HG03159 (cell line): ENCODE measurements around the gene SLC28A2.
A peak's percentile ranks its signal among the peaks of the same experiment; 100 is the strongest.
"Not testable (repeated sequence)": the region's sequence is repeated elsewhere in the genome, so short reads cannot be mapped to it uniquely, and the experiment has no call there.

Experiments used
- ATAC-seq: cut with Tn5 transposase; IDR thresholded peaks from one replicate; pipeline ENCODE4 v1.9.1; 2021; ENCODE audit warnings: mild to moderate bottlenecking, moderate library complexity; ENCODE audit not compliant: unreplicated experiment

SLC28A2 gene

GRCh38 chr15:45259796-45260195, 7.8 kb downstream of the SLC28A2 start:
- no peak for ATAC-seq

- ATAC-seq = no peak
These were observed 10.9 kb downstream of the SLC28A2 start for GRCh38 chr15:45262906-45263461.

DNA sequence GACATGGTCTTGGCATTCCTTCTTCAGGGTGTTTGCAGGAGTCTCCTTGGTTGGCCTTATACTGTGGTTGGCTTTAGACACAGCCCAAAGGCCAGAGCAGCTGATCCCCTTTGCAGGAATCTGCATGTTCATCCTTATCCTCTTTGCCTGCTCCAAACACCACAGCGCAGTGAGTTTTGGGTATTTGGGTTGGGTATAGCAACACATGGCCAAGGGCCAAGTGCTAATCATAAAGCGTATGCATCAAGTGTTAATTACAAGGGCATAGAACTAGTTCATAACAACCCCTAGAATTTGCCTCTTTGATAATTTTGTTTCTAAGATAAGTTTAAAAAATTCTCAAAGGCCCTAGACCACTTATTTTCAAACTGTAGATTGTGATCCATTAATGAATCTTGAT, 11.8 kb downstream of the SLC28A2 start:
- ATAC-seq = no peak

DNA sequence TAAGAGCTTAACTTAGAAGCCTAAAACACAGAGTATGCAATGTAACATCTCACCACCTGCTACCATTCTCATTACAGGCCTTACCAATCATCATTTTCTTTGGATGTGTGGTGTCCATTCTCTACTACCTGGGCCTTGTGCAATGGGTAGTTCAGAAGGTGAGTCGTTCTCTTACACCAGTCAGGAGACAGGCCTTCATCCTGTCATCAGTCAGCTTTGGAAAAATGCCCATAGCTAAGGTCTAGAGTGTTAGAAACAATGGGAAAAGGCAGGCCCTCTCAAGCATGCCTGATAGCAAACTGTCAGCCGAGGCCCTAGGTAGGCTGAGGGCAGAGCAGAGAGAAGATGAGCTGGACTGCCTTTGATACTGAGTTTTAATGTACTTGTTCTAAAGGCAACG, 13.5 kb downstream of the SLC28A2 start:
- ATAC-seq = no peak

DNA sequence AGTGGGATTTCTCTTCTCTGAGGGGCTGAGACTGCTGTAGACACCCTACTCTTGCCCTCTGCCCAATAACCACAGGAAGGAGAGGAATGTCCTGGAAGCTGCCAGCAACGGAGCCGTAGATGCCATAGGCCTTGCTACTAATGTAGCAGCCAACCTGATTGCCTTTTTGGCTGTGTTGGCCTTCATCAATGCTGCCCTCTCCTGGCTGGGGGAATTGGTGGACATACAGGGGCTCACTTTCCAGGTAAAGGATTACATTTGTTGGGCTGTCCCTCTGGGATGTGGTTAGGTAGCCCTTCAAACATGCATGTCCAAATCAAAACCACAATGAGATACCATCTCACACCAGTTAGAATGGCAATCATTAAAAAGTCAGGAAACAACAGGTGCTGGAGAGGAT, 16.1 kb downstream of the SLC28A2 start:
- ATAC-seq = no peak

DNA sequence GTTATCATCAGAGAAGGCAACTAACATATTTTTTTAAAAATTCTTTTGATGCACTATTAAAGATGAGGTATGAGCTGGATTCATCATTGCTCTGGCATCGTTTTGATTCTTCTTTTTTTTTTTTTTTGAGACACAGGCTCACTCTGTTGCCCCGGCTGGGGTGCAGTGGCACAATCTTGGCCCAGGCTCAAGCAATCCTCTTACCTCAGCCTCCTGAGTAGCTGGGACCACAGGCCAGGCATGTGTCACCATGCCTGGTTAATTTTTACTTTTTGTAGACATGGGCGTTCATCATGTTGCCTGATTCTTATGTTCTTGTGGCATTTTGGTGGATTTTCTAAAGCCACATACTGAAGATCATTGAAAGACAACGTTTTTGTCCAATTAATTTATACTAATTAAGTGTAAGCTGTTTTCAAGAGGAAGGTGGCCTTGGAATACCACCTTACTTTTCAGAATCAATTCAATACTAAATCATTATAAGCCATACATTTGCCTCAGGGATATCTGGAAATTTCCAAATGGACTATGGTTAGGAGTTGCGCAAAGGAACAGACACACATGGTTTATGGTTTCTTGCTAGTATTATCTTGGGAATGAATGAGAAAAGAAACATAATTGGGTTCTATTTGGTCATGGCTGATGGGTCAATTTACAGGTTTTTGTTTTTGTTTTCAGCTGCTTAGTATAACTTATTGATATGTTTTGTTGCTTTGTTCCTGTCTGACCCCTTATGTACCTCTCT, 22.8 kb downstream of the SLC28A2 start:
- ATAC-seq = no peak

DNA sequence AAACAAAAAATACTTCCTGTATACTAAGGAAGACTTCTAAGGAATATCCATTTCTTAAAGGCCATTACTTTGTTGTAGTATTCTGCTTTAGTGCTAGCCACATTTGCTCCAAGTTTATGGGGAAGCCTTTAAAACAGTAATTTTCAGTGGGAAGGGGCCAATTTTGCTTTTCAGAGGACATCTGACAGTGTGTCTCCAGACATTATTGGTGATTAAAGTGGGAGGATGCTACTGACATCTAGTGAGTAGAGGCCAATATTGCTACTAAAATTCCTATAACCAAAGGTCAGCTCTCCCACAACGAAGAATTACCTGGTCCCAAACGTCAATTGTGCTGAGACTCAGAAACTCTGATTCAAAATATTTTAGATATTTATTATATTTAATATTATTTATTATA, 24.8 kb downstream of the SLC28A2 start:
- ATAC-seq = no peak

DNA sequence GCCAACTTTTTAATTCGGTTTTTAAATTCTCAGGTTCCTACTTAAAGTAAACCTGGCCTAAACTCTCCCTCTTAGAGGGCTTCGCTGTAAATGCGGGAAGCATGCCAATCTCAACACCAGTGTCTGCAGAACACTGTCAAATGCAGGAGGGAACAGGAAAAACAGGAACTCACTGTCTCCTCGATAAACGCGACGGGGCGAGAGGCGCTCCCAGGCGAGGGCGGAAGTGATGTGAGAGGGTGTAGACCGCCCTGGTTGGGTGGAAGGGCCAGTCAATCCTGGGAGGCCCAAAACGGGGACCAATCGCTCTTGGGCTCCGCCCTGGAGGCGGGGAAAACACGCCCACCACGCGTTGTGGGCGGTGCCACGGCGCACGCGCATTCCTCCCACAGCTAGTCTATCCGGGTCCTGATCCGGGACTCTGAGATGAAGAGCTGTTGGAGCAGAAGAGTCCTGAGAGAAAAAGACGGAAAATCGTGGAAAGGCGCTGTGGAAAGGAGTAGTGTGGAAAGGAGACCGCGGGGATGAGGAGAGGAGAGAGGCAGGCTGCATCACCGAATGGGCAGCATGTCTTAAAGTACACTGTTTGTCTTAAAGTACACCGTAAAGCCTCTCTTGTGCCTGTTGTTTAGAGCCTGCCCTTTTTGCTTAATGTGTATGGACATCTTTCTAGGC, 27.1 kb downstream of the SLC28A2 start:
- peak; percentile 99 for ATAC-seq

DNA sequence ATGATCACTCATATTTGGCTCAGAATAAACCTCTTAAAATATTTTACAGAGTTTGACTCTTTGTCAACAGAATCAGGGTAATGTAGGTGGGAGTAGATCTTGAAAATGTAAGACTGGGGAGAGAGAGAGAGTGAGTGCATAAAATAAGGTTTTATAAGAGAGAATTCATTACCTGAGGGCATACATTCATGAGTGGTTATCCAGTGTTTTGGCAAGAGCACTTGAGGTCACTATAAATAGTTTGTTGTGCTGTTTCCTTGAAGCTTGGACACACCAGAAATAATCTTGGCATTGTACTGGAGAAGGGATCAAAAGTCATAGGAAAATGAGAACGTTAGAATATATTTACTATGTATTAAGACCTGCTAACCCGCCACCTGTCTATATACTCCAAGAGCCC, 33.4 kb downstream of the SLC28A2 start:
- ATAC-seq = no peak

DNA sequence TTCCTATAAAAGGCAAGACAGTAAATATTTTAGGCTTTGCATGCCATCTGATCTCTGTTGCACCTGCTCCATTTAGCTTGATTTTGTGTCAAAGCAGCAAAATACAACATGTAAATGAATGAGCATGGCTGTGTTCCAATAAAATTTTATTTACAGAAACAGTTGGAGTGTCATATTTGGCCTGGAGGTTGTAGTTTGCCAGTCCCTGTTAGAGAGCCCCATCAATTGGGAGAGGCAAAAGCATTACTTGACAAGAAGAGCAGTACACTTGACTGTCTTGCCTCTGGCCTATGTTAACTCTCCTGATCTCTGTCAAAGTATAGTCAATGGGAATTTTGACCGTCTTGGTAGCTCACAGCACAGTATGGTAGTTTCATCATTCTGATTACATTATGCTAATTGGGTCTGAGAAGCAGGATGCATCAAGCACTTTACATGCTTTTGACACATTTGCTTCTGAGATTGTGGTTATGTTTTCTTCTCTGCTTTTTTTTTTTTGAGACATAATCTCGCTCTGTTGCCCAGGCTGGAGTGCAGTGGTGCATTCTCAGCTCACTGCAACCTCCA, 35.4 kb downstream of the SLC28A2 start:
- no peak for ATAC-seq

GRCh38 chr15:45288947-45289346, 36.9 kb downstream of the SLC28A2 start:
- no peak for ATAC-seq

DNA sequence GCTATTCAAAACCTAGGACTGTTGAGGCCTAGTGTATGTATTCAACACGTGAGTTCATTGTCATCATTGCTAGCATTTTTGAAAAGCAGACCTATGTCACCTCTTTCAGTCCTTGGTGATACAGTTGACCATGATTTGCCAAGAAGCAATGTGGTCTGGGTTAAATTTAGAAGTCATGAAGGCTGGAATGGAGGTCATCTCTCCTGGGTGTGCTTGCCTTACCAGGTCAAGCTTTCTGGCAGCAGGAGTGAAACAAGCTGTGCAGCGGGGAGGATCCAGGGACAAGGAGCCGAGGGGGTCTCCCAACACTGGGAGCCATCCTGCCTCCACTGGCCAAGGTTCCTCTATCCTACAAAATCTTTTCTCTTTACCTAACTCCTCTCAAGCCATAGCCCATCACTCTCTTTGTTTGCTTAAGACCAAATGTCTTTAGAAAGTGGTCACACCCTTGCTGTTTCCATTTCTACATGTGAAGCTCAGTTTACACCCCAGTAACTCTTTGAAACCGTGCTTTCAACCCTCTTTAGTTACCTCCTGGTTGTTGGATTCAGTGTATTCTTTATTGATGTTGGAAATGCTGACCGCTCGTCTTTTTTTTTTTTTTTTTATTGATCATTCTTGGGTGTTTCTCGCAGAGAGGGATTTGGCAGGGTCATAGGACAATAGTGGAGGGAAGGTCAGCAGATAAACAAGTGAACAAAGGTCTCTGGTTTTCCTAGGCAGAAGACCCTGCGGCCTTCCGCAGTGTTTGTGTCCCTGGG, 40.0 kb downstream of the SLC28A2 start:
- ATAC-seq = no peak

- ATAC-seq = not testable (repeated sequence)
These were observed 41.3 kb downstream of the SLC28A2 start for GRCh38 chr15:45293326-45293725.

- ATAC-seq = not testable (repeated sequence)
These were observed 46.9 kb downstream of the SLC28A2 start for GRCh38 chr15:45298964-45299378.

- no peak for ATAC-seq
These were observed 52.7 kb downstream of the SLC28A2 start for GRCh38 chr15:45304711-45305110.

- no peak for ATAC-seq
These were observed 54.1 kb downstream of the SLC28A2 start for GRCh38 chr15:45306105-45306504.

GRCh38 chr15:45307230-45307924, 55.3 kb downstream of the SLC28A2 start:
- ATAC-seq = no peak

GRCh38 chr15:45314117-45314516, 62.1 kb downstream of the SLC28A2 start:
- not testable (repeated sequence) for ATAC-seq

DNA sequence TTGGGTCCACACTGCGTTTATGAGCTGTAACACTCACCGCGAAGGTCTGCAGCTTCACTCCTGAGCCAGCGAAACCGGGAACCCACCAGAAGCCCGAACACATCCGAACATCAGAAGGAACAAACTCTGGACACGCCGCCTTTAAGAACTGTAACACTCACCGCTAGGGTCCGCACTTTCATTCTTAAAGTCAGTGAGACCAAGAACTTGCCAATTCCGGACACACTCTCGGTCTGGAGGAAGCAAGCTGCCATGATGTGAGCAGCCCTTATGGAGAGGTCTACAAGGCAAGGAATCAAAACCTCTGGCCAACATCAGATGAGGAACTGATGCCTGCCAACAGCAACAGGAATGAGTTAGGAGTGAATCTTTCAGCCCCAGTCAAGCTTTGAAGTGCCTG, 62.9 kb downstream of the SLC28A2 start:
- no peak for ATAC-seq

DNA sequence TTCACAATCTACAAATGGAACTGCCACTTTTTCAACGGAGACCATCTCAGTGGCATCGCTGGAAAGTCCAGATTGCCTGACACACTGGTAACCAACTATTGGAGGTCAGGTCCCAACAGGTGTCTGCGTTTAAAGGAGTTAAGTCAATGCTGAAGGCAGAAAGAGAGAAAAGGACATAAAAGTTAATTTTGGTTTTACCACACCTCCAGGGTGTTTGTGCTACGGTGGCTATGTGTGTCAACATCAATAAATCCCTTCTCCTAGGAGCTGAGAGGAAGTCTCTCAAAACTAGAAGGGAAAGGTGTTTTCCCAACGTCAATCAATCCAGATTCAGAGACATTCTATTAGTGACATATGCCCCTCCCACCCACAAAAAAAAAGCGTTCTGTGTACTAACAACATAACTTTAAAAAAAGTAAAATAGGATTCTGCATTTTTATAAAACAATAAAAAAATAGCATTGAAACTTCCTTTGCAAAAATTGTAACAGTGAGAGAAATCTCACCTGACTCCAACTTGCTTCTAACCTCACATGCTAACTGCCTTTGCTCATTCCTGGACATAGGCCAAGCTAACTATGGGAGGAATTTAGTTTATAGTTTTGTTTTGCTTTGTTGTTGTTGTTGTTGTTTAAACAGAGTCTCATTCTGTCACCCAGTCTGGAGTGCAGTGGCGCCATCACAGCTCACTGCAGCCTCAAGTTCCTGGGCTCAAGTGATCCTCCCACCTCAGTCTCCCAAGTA, 67.6 kb downstream of the SLC28A2 start:
- ATAC-seq = no peak
